ENCODE results near the gene BNC2. TPM values are rescaled to one million over a fixed set of nuclear protein-coding genes. Genes with fewer than 3 reads are reported as not detected.

Gene BNC2
- total RNA-seq, 2 experiments from 2014 or later: not detected

GRCh38 chr9:16726718-16727451 is 143.6 kb downstream of the BNC2 start:
- no peaks in the 10 kb centered on the region for H3K79me2 ChIP-seq (ENCODE audit: insufficient read depth, low read depth, low read length)
- no peaks in the 10 kb centered on the region for H4K20me1 ChIP-seq (ENCODE audit: insufficient read depth, low read length)
- no peak overlapping the region for H3K4me2 ChIP-seq (ENCODE audit: low read length)
- intact Hi-C loops (cut with micrococcal nuclease; ENCODE audit: unreplicated experiment): no loop called here
- H2AFZ ChIP-seq (ENCODE audit: low read length): no peak overlapping the region
- no peaks in the 10 kb centered on the region for H3K9me3 ChIP-seq (ENCODE audit: low read length)
- no peaks in the 10 kb centered on the region for H3K36me3 ChIP-seq (ENCODE audit: insufficient read depth, low read length)
- H3K27ac ChIP-seq (ENCODE audit: low read depth, low read length, poor library complexity, severe bottlenecking): no peak overlapping the region
- CTCF ChIA-PET (ENCODE audit: unreplicated experiment): no interaction called here
- no peak overlapping the region for H3K4me3 ChIP-seq (ENCODE audit: low read depth, low read length, poor library complexity, severe bottlenecking)
- TF ChIP-seq EZH2phosphoT487 (IDR thresholded peaks at IDR 0.05; ENCODE audit: borderline replicate concordance, low read depth, low read length) (no peak), CTCF (conservative IDR thresholded peaks at IDR 0.05; ENCODE audit: low read length) (no peak)
- H3K4me1 ChIP-seq (ENCODE audit: insufficient read depth, low read length, poor library complexity, severe bottlenecking): no peaks in the 10 kb centered on the region
- POLR2A ChIA-PET: interaction anchor here (0.7 to 1.0 kb wide), 2 partner anchors 16 to 1402 kb away, joined by 3 read pairs; no protein-coding TSS in a partner anchor
- no TSS peak for BruUV-seq (replicated peaks)
- no peaks in the 10 kb centered on the region for H3K9me2 ChIP-seq (ENCODE audit: insufficient read depth, low read length)
- no peak for DNase-seq (ENCODE audit: low spot score)

- no peaks in the 10 kb centered on the region for H3K9me3 ChIP-seq (ENCODE audit: low read length)
- H3K4me2 ChIP-seq (ENCODE audit: low read length): no peak overlapping the region
- CTCF ChIA-PET (ENCODE audit: unreplicated experiment): no interaction called here
- no TSS peak for BruUV-seq (replicated peaks)
- no peak overlapping the region for H3K4me3 ChIP-seq (ENCODE audit: low read depth, low read length, poor library complexity, severe bottlenecking)
- no peaks in the 10 kb centered on the region for H3K79me2 ChIP-seq (ENCODE audit: insufficient read depth, low read depth, low read length)
- DNase-seq (ENCODE audit: low spot score): no peak
- no peaks in the 10 kb centered on the region for H3K4me1 ChIP-seq (ENCODE audit: insufficient read depth, low read length, poor library complexity, severe bottlenecking)
- no peaks in the 10 kb centered on the region for H4K20me1 ChIP-seq (ENCODE audit: insufficient read depth, low read length)
- TF ChIP-seq EZH2phosphoT487 (IDR thresholded peaks at IDR 0.05; ENCODE audit: borderline replicate concordance, low read depth, low read length) (no peak), CTCF (conservative IDR thresholded peaks at IDR 0.05; ENCODE audit: low read length) (no peak)
- no peaks in the 10 kb centered on the region for H3K9me2 ChIP-seq (ENCODE audit: insufficient read depth, low read length)
- H3K36me3 ChIP-seq (ENCODE audit: insufficient read depth, low read length): no peaks in the 10 kb centered on the region
- intact Hi-C loops (cut with micrococcal nuclease; ENCODE audit: unreplicated experiment): no loop called here
- no peak overlapping the region for H2AFZ ChIP-seq (ENCODE audit: low read length)
- POLR2A ChIA-PET: interaction anchor here (0.7 to 1.0 kb wide), 3 partner anchors 9 to 1401 kb away, joined by 3 read pairs; no protein-coding TSS in a partner anchor
- H3K27ac ChIP-seq (ENCODE audit: low read depth, low read length, poor library complexity, severe bottlenecking): no peak overlapping the region
These were observed 144.4 kb downstream of the BNC2 start for GRCh38 chr9:16726029-16726428.

- no peaks in the 10 kb centered on the region for H3K9me3 ChIP-seq (ENCODE audit: low read length)
- ChIA-PET CTCF (ENCODE audit: unreplicated experiment) (no interaction called here), POLR2A (interaction anchor here (0.8 to 0.9 kb wide), 2 partner anchors 8 to 510 kb away, joined by 3 read pairs; no protein-coding TSS in a partner anchor)
- no peak for DNase-seq (ENCODE audit: low spot score)
- no peaks in the 10 kb centered on the region for H3K4me1 ChIP-seq (ENCODE audit: insufficient read depth, low read length, poor library complexity, severe bottlenecking)
- BruUV-seq (replicated peaks): no TSS peak
- intact Hi-C loops (cut with micrococcal nuclease; ENCODE audit: unreplicated experiment): no loop called here
- TF ChIP-seq EZH2phosphoT487 (IDR thresholded peaks at IDR 0.05; ENCODE audit: borderline replicate concordance, low read depth, low read length) (no peak), CTCF (conservative IDR thresholded peaks at IDR 0.05; ENCODE audit: low read length) (no peak)
- H2AFZ ChIP-seq (ENCODE audit: low read length): no peak overlapping the region
- H3K4me2 ChIP-seq (ENCODE audit: low read length): no peak overlapping the region
- no peak overlapping the region for H3K4me3 ChIP-seq (ENCODE audit: low read depth, low read length, poor library complexity, severe bottlenecking)
- H3K27ac ChIP-seq (ENCODE audit: low read depth, low read length, poor library complexity, severe bottlenecking): no peak overlapping the region
- H3K36me3 ChIP-seq (ENCODE audit: insufficient read depth, low read length): no peaks in the 10 kb centered on the region
- no peaks in the 10 kb centered on the region for H3K79me2 ChIP-seq (ENCODE audit: insufficient read depth, low read depth, low read length)
- H3K9me2 ChIP-seq (ENCODE audit: insufficient read depth, low read length): no peaks in the 10 kb centered on the region
- H4K20me1 ChIP-seq (ENCODE audit: insufficient read depth, low read length): no peaks in the 10 kb centered on the region
These were observed 145.4 kb downstream of the BNC2 start for GRCh38 chr9:16725066-16725465.

Measured in OCI-LY7 (cell line).